GM23248 (cell line): Measurements from ENCODE around the gene CAPN13. TPM values are rescaled to one million over a fixed set of nuclear protein-coding genes. Genes with fewer than 3 reads are reported as not detected.

Experiments used
- DNase-seq: peaks from one replicate; pipeline ENCODE4 v3.0.0-alpha.2; 2015
- H2AFZ ChIP-seq: fragments of 200-600 bp; sonication (generic); 2 replicates; pipeline ENCODE4 v1.6.1; 2016; ENCODE audit warnings: antibody characterized with exemption
- H3F3A ChIP-seq: fragments of 200-600 bp; sonication (generic); 2 replicates; pipeline ENCODE4 v1.6.1; 2016; ENCODE audit warnings: mild to moderate bottlenecking, antibody characterized with exemption, mixed run types; ENCODE audit not compliant: insufficient read depth
- H3K27ac ChIP-seq: fragments of 200-600 bp; sonication (generic); 2 replicates; pipeline ENCODE4 v1.5.1; 2016; ENCODE audit warnings: mild to moderate bottlenecking
- H3K27me3 ChIP-seq: fragments of 200-600 bp; sonication (generic); replicated peaks from 2 replicates; pipeline ENCODE4 v1.6.1; 2016; ENCODE audit warnings: mild to moderate bottlenecking; ENCODE audit not compliant: insufficient read depth
- H3K36me3 ChIP-seq: fragments of 200-600 bp; sonication (generic); 2 replicates; pipeline ENCODE4 v1.6.1; 2016; ENCODE audit warnings: low read depth, mild to moderate bottlenecking
- H3K4me1 ChIP-seq: fragments of 200-600 bp; sonication (generic); 2 replicates; pipeline ENCODE4 v1.6.1; 2016; ENCODE audit warnings: mild to moderate bottlenecking; ENCODE audit not compliant: insufficient read depth
- H3K4me2 ChIP-seq: fragments of 200-600 bp; sonication (generic); one replicate; pipeline ENCODE4 v1.6.1; 2016; ENCODE audit warnings: mild to moderate bottlenecking; ENCODE audit not compliant: unreplicated experiment
- H3K4me3 ChIP-seq: fragments of 200-600 bp; sonication (generic); 2 replicates; pipeline ENCODE4 v1.5.1; 2016; ENCODE audit warnings: mild to moderate bottlenecking
- H3K79me2 ChIP-seq: fragments of 200-600 bp; sonication (generic); 2 replicates; pipeline ENCODE4 v1.6.1; 2016; ENCODE audit warnings: mild to moderate bottlenecking; ENCODE audit not compliant: insufficient read depth
- H3K9ac ChIP-seq: fragments of 200-600 bp; sonication (generic); 2 replicates; pipeline ENCODE4 v1.6.1; 2016; ENCODE audit warnings: mild to moderate bottlenecking
- H3K9me2 ChIP-seq: fragments of 200-600 bp; sonication (generic); 2 replicates; pipeline ENCODE4 v1.6.1; 2016; ENCODE audit warnings: mixed run types, mild to moderate bottlenecking, moderate library complexity; ENCODE audit not compliant: insufficient read depth
- H3K9me3 ChIP-seq: fragments of 200-600 bp; sonication (generic); one replicate; pipeline ENCODE4 v1.6.1; 2017; ENCODE audit warnings: low read depth
- H4K20me1 ChIP-seq: fragments of 200-600 bp; sonication (generic); 2 replicates; pipeline ENCODE4 v1.6.0; 2016; ENCODE audit not compliant: insufficient read depth
- EZH2 ChIP-seq: fragments of 200-600 bp; sonication (generic); IDR thresholded peaks from 2 replicates; pipeline ENCODE4 v1.6.1; 2018; ENCODE audit warnings: antibody characterized with exemption, mild to moderate bottlenecking; ENCODE audit not compliant: insufficient read depth, poor library complexity, severe bottlenecking
- EZH2phosphoT487 ChIP-seq: fragments of 200-600 bp; sonication (generic); IDR thresholded peaks from 2 replicates; pipeline ENCODE4 v1.6.1; 2018; ENCODE audit warnings: antibody characterized with exemption, moderate library complexity, mild to moderate bottlenecking, low read depth; ENCODE audit not compliant: insufficient read depth
- WGBS, 2 experiments: methylation state at CpG; one replicate each; pipeline ENCODE4 v1.1.6; 2015 to 2017; ENCODE audit warnings: low lambda C conversion rate in 2 of 2, low coverage in 1 of 2; ENCODE audit errors: missing lambda C conversion rate in 2 of 2; 5-methylcytosine and 5-hydroxymethylcytosine counted together
- in situ Hi-C: fragments of 300-500 bp; cut with MboI; formaldehyde crosslinking; loops from 2 replicates; pipeline ENCODE4 v1.15.0; 2020
- polyA plus RNA-seq: library from polyadenylated mRNA; unstranded; fragments of >200 nt; fragmentation: Nextera tagmentation; extraction: Ambion mirVana; gene quantifications from 2 replicates; pipeline ENCODE4 v1.2.1, GENCODE V29; 2016
- total RNA-seq: library from RNA; depleted of rRNA; stranded (reverse); fragments of >200 nt; shearing (Covaris generic); gene quantifications from 2 replicates; pipeline ENCODE4 v1.2.3, GENCODE V29; 2014

The CAPN13 gene
- total and polyA plus RNA-seq, 2 experiments from 2014 or later, result not detected

DNA sequence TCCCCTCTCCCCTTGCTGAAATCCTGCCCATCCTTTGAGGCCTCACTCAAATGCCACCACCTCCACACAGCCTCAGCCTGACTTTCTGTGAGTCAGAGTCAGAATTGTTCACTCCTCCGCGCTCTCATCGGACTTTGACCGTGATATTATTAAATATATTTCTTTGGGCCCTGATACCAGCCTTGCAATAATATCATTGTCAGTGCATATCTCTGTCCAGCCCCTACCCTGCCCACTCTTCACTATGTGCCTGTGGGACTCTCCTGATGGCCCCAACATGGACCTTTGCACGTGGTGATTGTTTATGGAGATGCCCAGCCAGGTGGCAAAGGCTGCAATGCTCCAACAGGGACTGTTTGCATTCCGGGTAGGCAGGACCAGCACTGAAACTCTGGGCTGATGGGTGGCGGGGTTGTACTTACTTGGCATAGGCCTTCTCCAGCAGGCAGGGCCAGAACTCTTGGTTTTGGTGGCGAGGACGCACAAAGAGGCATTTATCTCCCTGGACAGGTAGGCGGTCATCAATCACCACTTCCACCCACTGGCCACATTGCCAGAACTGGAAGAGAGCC lies 37.3 kb downstream of the CAPN13 start:
- H3K4me2 ChIP-seq, result no peak overlapping the region
- WGBS, 2 experiments, result 67% methylated on average over 10 of the region's 10 CpGs
- in situ Hi-C loops, result no loop called here
- no peaks in the 10 kb centered on the region for H3F3A ChIP-seq
- no peak overlapping the region for H3K9ac ChIP-seq
- no peak overlapping the region for H2AFZ ChIP-seq
- H3K27me3 ChIP-seq, result peaks cover 37% of the 10 kb centered on the region
- H3K9me3 ChIP-seq, result no peaks in the 10 kb centered on the region
- no peak for DNase-seq
- H3K36me3 ChIP-seq, result no peaks in the 10 kb centered on the region
- no peaks in the 10 kb centered on the region for H3K4me1 ChIP-seq
- H3K9me2 ChIP-seq, result no peaks in the 10 kb centered on the region
- no peak overlapping the region for H3K4me3 ChIP-seq
- TF ChIP-seq EZH2phosphoT487 (no peak), EZH2 (no peak)
- no peaks in the 10 kb centered on the region for H3K79me2 ChIP-seq
- H3K27ac ChIP-seq, result no peak overlapping the region
- no peaks in the 10 kb centered on the region for H4K20me1 ChIP-seq

DNA sequence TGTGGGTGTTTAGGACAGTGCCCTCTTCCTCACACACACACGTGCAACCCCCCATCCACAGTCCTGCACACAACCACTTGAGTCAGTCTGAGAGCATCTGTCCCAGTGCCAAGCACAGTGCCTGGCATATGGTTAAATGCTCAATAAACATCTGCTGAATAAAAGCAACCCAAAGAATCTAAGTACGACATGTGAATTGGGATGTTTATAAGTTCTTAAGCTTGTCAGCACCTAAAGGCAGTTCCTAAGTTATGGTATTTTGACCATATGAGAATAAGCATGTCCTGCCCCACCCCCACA lies 37.8 kb downstream of the CAPN13 start:
- WGBS, 2 experiments, result 22 to 34% methylated on average over 2 of the region's 2 CpGs
- H2AFZ ChIP-seq, result no peak overlapping the region
- H3K27ac ChIP-seq, result no peak overlapping the region
- no peaks in the 10 kb centered on the region for H3K9me3 ChIP-seq
- peaks cover 31% of the 10 kb centered on the region for H3K27me3 ChIP-seq
- H3K9me2 ChIP-seq, result no peaks in the 10 kb centered on the region
- no peaks in the 10 kb centered on the region for H4K20me1 ChIP-seq
- no peaks in the 10 kb centered on the region for H3F3A ChIP-seq
- H3K36me3 ChIP-seq, result no peaks in the 10 kb centered on the region
- no peaks in the 10 kb centered on the region for H3K4me1 ChIP-seq
- no peak overlapping the region for H3K4me3 ChIP-seq
- H3K4me2 ChIP-seq, result no peak overlapping the region
- no peak overlapping the region for H3K9ac ChIP-seq
- H3K79me2 ChIP-seq, result no peaks in the 10 kb centered on the region
- no peak for DNase-seq
- no peak for TF ChIP-seq EZH2phosphoT487
- no peak for TF ChIP-seq EZH2
- in situ Hi-C loops, result no loop called here

GRCh38 chr2:30768708-30769480 lies 38.4 kb downstream of the CAPN13 start:
- no peak overlapping the region for H3K4me3 ChIP-seq
- H3K4me2 ChIP-seq, result no peak overlapping the region
- WGBS, 2 experiments, result 50 to 58% methylated on average over 9 of the region's 9 CpGs
- in situ Hi-C loops, result no loop called here
- H3F3A ChIP-seq, result no peaks in the 10 kb centered on the region
- H3K27ac ChIP-seq, result no peak overlapping the region
- no peaks in the 10 kb centered on the region for H3K4me1 ChIP-seq
- no peaks in the 10 kb centered on the region for H4K20me1 ChIP-seq
- no peaks in the 10 kb centered on the region for H3K79me2 ChIP-seq
- no peak for DNase-seq
- no peak overlapping the region for H2AFZ ChIP-seq
- H3K9ac ChIP-seq, result no peak overlapping the region
- no peaks in the 10 kb centered on the region for H3K9me2 ChIP-seq
- H3K9me3 ChIP-seq, result no peaks in the 10 kb centered on the region
- TF ChIP-seq EZH2 (no peak), EZH2phosphoT487 (no peak)
- H3K36me3 ChIP-seq, result no peaks in the 10 kb centered on the region
- H3K27me3 ChIP-seq, result peaks cover 27% of the 10 kb centered on the region

DNA sequence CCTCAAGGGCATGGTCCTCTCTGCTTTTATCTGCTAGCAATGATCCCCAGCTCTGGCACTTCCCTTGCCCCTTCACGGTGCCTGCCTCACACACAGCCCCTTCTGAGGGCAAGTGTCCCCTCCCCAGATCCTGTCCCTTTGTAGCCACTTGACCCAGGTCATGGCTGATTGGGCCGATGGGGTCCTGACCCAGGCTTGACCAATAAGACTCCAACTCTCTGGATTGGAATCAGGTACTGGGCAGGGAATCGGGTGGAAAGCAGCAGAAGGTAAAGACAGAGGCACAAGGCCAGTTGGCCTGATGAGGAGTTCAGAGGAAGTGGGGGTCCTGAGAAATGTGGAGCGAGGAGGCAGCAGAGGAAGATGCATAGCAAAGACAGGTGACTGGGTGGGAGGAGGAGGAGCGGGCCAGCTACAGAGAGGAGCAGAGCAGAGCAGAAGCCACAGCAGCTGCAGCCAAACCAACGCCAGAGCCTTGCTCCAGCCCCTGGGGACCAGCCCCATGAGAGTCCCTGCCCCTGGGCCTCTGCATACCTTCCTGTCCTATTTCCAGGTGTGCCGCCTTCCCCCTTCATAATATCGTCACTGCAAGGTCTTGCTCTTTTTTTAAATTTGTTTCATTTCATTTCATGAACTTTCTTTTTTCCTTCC lies 39.1 kb downstream of the CAPN13 start:
- H3K27me3 ChIP-seq, result peaks cover 20% of the 10 kb centered on the region; the same call in 1 of the 2 replicates
- peaks cover 5% of the 10 kb centered on the region; the same call in 1 of the 2 replicates for H3F3A ChIP-seq
- H2AFZ ChIP-seq, result no peak overlapping the region
- no peak overlapping the region for H3K4me2 ChIP-seq
- no peaks in the 10 kb centered on the region for H4K20me1 ChIP-seq
- TF ChIP-seq EZH2, result no peak
- no peak for TF ChIP-seq EZH2phosphoT487
- H3K9me2 ChIP-seq, result no peaks in the 10 kb centered on the region
- H3K9me3 ChIP-seq, result no peaks in the 10 kb centered on the region
- H3K36me3 ChIP-seq, result no peaks in the 10 kb centered on the region
- DNase-seq, result no peak
- no peaks in the 10 kb centered on the region for H3K79me2 ChIP-seq
- H3K4me1 ChIP-seq, result 0 out of 2 replicates have a peak, but pooled peaks cover 5% of the 10 kb centered on the region
- no peak overlapping the region for H3K27ac ChIP-seq
- H3K4me3 ChIP-seq, result no peak overlapping the region
- in situ Hi-C loops, result no loop called here
- H3K9ac ChIP-seq, result no peak overlapping the region
- 43 to 48% methylated on average over 8 of the region's 8 CpGs for WGBS, 2 experiments
